T47D (cell line): Measurements from ENCODE around the gene LGALS4.
"Not testable (repeated sequence)": the region's sequence is repeated elsewhere in the genome, so short reads cannot be mapped to it uniquely, and the experiment has no call there.

Source experiments
- DNase-seq, 2 experiments: peaks; one replicate each; pipeline versions ENCODE4 v3.0.0 to v3.0.0-alpha.2; 2011 to 2012; ENCODE audit warnings: low read depth in 1 of 2, low spot score in 1 of 2
- JUND ChIP-seq: IDR thresholded peaks from 2 replicates; pipeline ENCODE4 v1.6.1; 2012; ENCODE audit warnings: low read depth
- in situ Hi-C: cut with HindIII; loops from 2 replicates; pipeline ENCODE4 v1.10.0; 2016; ENCODE audit warnings: low sequenced_read_pairs, low pct_unique_long_range_greater_than_20kb

Gene LGALS4

DNA sequence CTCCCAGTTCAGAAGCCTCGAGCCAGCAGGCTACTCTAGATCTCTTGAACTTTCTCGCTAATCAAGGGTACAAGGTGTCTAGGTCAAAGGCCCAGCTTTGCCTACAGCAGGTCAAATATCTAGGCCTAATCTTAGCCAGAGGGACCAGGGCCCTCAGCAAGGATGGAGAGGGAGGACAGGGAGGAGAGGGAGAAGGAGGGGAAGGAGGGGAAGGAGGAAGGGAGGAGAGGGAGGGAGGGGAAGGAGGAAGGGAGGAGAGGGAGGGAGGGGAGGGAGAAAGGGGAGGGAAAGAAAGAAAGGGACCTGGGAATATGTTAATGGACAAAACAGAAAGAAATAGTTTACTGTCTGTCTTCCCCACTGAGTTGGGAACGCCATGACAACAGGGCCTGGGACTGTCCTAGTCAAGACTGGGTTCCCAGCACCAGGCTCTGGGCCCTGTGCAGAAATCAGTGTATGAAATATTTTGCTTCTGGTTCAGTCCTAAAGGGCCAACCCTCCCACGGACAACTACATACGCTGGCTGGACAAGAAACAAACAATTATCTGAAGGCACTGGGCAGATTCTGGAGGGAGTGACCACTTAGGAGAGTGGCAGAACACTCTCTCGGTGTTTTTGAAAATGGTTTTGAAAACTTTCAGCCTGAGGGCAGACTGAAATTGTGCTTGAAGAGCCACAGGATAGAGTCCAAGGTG lies 14.3 kb upstream of the LGALS4 start:
- no peak for TF ChIP-seq JUND
- DNase-seq: no peak
- in situ Hi-C loops: no loop called here

DNA sequence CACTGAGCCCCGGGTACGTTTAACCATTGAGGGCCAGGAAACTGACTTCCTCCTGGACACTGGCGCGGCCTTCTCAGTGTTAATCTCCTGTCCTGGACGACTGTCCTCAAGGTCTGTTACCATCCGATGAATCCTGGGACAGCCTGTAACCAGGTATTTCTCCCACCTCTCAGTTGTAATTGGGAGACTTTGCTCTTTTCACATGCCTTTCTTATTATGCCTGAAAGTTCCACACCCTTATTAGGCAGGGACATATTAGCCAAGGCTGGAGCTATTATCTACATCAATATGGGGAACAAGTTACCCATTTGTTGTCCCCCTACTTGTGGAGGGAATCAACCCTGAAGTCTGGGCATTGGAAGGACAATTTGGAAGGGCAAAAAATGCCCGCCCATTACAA lies 13.2 kb upstream of the LGALS4 start:
- in situ Hi-C loops: not testable (repeated sequence)

DNA sequence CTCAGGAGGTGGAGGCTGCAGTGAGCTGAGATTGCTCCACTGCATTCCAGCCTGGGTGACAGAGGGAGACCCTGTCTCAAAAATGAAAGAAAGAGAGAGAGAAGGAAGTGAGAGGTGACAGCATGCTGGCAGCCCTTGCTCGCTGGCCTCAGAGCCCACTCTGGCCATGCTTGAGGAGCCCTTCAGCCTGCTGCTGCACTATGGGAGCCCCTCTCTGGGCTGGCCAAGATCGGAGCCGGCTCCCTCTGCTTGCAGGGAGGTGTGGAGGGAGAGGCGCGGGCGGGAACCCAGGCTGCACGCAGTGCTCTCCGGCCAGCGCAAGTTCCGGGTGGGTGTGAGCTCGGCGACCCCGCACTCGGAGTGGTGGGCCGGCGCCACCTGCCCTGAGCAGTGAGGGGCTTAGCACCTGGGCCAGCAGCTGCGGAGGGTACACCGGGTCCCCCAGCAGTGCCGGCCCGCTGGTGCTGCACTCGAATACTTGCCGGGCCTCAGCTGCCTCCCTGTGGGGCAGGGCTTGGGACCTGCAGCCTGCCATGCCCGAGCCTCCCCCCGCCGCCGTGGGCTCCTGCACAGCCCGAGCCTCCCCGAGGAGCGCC lies 8.6 kb upstream of the LGALS4 start:
- DNase-seq, in situ Hi-C loops: not testable (repeated sequence)

More for the DNA sequence above, 13.2 kb upstream of the LGALS4 start:
- not testable (repeated sequence) for DNase-seq

DNA sequence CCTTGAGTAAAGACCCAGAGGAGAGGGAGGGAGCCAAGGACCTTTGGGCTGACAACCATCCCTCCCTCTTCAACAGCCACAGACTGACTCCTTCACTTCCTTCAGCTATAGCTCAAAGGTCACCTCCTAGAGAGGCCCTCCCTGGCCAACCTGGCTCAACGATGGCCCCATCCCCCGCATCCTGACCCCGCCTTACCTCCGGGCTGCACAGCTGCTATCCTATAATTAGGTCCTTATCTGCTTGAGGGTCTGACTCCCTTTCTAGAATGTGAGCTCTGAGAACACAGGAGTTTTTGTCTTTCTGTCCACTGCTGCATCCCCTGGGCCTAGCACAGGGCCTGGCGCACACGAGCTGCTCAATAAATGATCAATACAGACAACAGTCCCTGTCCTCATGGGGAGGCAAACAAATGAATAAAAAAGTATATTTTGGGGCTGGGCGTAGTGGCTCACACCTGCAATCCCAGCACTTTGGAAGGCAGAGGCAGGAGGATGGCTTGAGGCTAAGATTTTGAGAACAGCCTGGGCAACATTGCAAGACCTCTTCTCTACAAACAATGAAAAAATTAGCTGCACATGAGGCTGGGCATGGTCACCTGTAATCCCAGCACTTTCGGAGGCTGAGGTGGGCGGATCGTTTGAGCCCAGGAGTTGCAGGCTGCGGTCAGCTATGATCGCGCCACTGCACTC lies 6.6 kb upstream of the LGALS4 start:
- in situ Hi-C loops: no loop called here
- TF ChIP-seq JUND: no peak
- DNase-seq: no peak

DNA sequence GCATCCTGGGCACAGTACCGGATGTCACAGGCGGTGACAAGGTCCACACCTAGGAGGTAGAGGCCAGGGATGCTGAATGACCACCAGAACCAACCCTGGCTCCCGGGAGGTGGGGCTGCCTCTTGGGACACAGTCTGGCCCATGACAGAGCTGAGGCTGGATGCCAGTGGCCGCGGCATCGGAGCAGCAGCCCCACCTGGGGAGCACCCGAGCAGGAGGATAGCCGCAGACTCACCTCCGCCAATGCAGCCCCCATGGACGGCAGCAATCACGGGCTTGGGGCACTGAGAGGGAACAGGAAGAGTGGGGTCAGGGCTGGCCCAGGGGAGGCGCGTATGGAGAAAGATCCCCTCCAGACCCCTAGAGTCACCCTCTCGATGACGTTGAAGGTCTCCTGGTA lies 4.3 kb upstream of the LGALS4 start:
- no peak for TF ChIP-seq JUND
- DNase-seq: no peak
- in situ Hi-C loops: no loop called here

DNA sequence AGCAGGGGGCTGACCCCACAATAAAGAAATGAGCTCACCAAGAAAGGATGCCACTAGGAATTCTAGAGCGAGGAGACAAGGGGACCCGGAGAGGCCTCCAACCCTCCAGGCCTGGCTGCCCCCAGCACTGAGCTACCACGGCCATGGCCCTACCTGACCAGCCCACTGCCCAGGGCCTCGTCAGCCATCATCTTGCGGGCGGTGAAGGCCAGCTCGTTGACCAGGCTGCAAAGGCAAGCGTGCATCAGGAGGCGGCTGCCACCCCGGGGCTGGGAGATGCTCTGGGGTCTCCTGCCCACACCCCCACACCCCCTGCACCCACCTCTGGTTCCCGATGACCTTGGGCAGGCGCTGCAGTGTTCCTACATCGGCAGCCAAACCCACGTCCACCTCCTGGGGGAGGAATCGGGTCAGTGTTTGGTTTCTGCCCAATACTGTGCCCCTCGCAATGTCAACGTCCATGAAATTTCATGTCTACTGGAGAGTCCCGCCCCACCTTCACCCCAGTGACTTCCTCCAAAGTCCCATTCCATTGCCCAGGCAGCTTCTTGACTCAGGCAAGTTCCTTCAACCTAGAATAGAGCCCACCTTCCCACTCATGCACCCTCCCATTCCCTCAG lies 3.5 kb upstream of the LGALS4 start:
- in situ Hi-C loops: no loop called here
- no peak for DNase-seq
- TF ChIP-seq JUND: no peak

DNA sequence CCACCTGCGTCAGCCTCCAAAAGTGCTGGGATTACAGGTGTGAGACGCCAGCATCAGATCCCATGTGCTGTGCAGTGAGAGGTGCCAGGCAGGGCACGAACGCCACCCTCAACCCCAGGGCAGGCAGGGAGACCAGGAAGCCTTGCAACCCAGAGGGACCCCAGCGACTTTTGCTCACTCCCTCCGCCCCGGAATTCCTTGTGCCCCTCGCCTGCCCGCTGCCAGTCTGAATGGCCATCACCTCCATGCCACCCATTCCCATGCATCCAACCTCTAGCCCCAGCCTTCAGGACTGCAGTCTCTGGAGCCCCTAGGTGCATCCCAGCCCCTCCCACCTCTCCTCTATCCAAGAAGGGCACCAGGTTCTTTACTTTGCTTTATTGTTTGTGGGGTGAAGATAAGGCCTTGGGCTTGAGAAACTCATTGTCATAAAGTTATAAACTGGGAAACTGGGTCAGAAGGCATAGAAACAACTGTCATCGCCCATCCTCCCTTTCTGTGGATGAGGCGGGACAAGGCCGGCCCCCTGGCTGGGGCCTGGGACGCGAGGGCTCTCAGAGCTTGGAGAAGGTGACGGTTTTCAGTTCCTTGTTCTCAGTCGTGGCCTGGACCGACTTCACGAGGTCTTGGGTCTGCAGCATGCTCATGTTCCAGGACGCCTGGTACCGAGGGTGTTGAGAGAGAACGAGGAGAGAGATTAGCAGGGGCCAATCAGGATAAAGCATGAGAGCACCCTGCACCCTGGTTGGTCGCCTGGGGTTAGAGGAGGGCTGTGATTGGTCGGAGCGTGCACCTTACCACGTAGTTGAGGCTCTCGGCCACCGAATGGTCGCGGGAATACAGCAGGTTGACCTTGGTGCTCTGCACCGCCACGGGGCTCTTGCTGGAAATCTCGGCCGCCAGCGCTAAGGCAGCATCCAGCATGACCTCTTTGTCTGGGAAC lies 2.6 kb upstream of the LGALS4 start:
- TF ChIP-seq JUND: no peak
- no peak for DNase-seq
- in situ Hi-C loops: no loop called here

DNA sequence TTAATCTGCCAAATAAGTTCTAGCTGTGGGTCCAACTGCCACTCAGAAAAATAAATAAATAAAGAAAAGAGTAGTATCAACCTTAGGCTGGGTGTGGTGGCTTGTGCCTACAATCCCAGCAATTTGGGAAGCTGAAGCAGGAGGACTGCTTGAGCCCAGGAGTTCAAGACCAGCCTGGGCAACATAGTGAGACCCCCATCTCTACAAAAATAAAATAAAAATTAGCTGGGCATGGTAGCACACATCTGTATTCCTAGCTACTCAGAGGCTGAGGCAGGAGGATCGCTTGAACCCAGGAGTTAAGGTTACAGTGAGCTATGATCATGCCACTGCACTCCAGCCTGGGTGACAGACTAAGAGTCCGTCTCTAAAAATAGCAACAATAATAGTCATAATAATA lies 1.2 kb upstream of the LGALS4 start:
- DNase-seq, in situ Hi-C loops: not testable (repeated sequence)

DNA sequence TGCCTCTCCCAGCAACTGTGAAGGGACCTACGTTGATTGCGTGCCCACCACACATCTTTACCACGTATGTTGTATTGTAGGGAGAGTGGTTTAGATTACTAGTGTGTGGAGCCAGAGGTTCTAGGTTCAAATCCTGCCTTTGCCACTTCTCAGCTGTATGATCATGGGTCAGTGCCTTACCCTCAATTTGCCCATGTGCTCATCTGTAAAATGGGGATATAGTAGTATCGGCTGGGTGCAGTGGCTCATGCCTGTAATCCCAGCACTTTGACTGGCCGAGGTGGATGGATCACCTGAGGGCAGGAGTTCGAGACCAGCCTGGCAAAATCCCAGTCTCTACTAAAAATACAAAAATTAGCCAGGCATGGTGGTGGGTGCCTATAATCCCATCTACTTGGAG lies 578 bp upstream of the LGALS4 start:
- DNase-seq: no peak
- no peak for TF ChIP-seq JUND
- in situ Hi-C loops: no loop called here

DNA sequence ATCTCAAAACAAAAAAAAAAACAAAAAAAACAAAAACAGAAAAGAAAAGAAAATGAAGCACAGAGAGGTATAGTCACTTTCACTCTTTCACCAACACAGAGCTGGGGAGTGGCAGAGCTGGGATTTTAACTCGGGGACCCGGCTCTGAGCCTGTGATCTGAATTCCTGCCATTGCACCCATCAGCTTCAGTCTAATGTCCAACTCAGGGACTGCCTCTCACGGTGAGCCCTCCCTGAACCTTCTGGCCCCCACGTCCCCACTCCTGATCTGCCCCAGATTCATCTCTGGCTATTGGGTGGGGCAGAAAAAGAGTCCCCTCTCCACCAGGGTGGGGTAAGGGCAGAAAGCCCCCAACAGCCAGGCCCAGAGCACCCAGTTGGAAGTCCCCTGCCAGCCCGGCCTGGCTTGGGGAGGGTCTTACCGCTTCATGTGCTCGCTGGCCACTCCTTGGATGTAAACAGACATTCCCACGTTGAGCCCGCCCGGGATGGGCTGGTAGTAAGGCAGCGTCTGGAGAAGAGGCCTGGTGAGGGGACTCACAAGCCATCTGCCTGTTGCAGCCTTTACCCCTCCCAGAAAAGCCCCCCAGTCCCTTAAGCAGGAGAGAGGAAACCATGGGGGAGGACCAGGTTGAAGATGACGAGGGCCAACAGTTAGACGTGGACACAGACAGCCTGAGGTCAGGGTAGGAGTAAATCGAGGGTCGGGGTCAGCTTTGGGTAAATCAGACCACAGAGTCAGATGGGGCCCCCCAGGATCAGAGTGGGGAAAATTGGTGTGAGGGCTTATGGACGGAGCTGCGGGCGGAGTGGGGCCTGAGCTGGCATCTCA lies 520 bp downstream of the LGALS4 start:
- DNase-seq: no peak
- TF ChIP-seq JUND: no peak
- in situ Hi-C loops: no loop called here

DNA sequence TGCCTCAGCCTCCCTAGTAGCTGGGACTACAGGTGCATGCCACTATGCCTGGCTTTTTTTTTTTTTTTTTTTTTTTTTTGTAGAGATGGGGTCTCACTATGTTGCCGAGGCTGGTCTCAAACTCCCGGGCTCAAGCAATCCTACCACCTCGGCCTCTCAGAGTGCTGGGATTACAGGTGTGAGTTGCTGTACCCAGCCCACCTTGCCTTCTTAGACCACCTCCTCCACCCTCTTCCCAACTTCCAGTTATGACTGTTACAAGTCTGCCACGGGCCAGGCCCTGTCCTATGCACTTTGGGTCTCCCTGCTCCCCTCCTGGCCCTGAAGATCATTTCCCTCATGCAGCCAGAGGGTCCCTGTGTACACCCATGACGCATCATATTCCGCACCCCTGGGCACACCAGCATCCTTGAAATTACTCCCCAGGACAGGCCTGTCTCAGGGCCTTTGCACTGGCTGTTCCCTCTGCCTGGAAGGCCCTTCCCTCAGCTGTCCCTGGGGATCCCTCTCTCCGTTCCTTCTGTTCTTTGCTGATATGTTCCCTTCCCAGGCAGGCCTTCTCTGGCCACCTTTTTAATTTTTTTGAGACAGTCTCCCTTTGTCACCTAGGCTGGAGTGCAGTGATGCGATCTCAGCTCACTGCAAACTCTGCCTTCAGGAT lies 3.0 kb downstream of the LGALS4 start:
- no peak for TF ChIP-seq JUND
- in situ Hi-C loops: no loop called here
- DNase-seq: no peak
